Heart left ventricle (tissue), 13 donors: ENCODE data around the gene SCAP.

ENCODE experiments used
- CTCF ChIP-seq, 12 donors: fragments of 200-600 bp; sonication (generic) in 4 of 12; IDR thresholded peaks; one replicate each; pipeline versions ENCODE4 v1.5.0 to v1.8.0; 2018 to 2022; ENCODE audit warnings: antibody characterized with exemption in 12 of 12, mild to moderate bottlenecking in 5 of 12
- POLR2A ChIP-seq, 2 donors: fragments of 450-650 bp; IDR thresholded peaks; one replicate each; pipeline ENCODE4 v1.6.1; 2017; ENCODE audit warnings: antibody characterized with exemption in 2 of 2, mild to moderate bottlenecking in 2 of 2, moderate library complexity in 2 of 2
- donor health status: ischemic (EF 13 %, LVEDD 7.1; RV severe dilation, severe dysfunction).
- donor health status: DM: no; HTN: yes; CAD: no.
- donor health status: DM: no; HTN: no; CAD: no.
- donor health status: ischemic (EF 25% LVEDD 6.9; RV normal size, moderate dysfunction).
- donor health status: ischemic (EF 25% LVEDD 5.7; RV mildly dilated, moderate dysfunction).
- donor health status: ischemic (EF 35%, LVEDD 5.7; RV mildly dilated, moderate dysfunction).
- donor health status: nonischemic (EF 11% LVEDD 7.7; RV severe dilation, severe dysfunction).
- donor health status: DM: yes; HTN: yes; CAD: no.
- donor health status: PGD.
- donor health status: ischemic (EF 29% LVEDD 5.4; RV normal size, mild dysfunction).
- donor health status: nonischemic (EF 23%, LVEDD 6.1; RV moderate dilation, normal function).

- TF ChIP-seq POLR2A (IDR thresholded peaks at IDR 0.05) (peak; percentile 40 to 92), CTCF (IDR thresholded peaks at IDR 0.05) (no peak)
Measured at GRCh38 chr3:47380601-47381316, 95.0 kb downstream of the SCAP start, which contains the start of gene PTPN23.
